ENCODE data around the gene COL5A3. TPM values are rescaled to one million over a fixed set of nuclear protein-coding genes. Genes with fewer than 3 reads are reported as not detected.

COL5A3 gene
- total RNA-seq, 2 experiments from 2014 or later: 4.4 to 5.2 TPM

GRCh38 chr19:9934132-9934950 lies 76.0 kb downstream of the COL5A3 start:
- Histone ChIP-seq H3K4me3 (ENCODE audit: low read length) (no peak overlapping the region), H3K36me3 (ENCODE audit: insufficient read depth, low read length) (no peaks in the 10 kb centered on the region), H3K4me1 (ENCODE audit: insufficient read depth, low read length) (peaks cover 32% of the 10 kb centered on the region), H3K27ac (ENCODE audit: low read depth in 1 of 2, low read length in 2 of 2) (no peak overlapping the region), H3K27me3 (ENCODE audit: control insufficient read depth in 1 of 2, insufficient read depth in 2 of 2, low read length in 2 of 2) (peaks cover 39 to 52% of the 10 kb centered on the region in 2 experiments), H3K9me3 (ENCODE audit: control insufficient read depth in 1 of 2, insufficient read depth in 1 of 2, low read length in 2 of 2) (peaks cover 0 to 8% of the 10 kb centered on the region in 2 experiments)
- Mint-ChIP-seq H3K9me3 (no peaks in the 10 kb centered on the region), H3K27ac (no peak overlapping the region), H3K27me3 (peaks cover 69% of the 10 kb centered on the region), H3K4me3 (no peak overlapping the region), H3K4me1 (ENCODE audit: low read depth) (peaks cover 33% of the 10 kb centered on the region), H3K36me3 (ENCODE audit: low read depth) (no peaks in the 10 kb centered on the region)
- CTCF ChIA-PET: interaction anchor here (0.7 kb wide), 1 partner anchor 460 kb away, joined by 4 read pairs; no protein-coding TSS in a partner anchor
- DNase-seq (peak; percentile 63 to 90 (median 76)), ATAC-seq (ENCODE audit: poor library complexity) (peak; percentile 77)
- peak; percentile 80 for TF ChIP-seq CTCF (IDR thresholded peaks at IDR 0.05)
- intact Hi-C loops (cut with DNase I, micrococcal nuclease): loop anchor here (1.0 to 5.0 kb wide), 7 partner anchors 93 to 503 kb away; partner anchors contain the start of gene P2RY11 (in 1 of the 2)
- POLR2A ChIA-PET: interaction anchor here (0.6 kb wide), 1 partner anchor 301 kb away, joined by 5 read pairs; no protein-coding TSS in a partner anchor

- H3K4me3 Mint-ChIP-seq: no peak overlapping the region
- intact Hi-C loops (cut with DNase I, micrococcal nuclease): loop anchor here in 1 of 2 experiments (5.0 kb wide), 3 partner anchors 179 to 504 kb away; partner anchors contain the start of gene P2RY11
- no peak overlapping the region for H3K27ac Mint-ChIP-seq
These were observed 77.5 kb downstream of the COL5A3 start for GRCh38 chr19:9932835-9933234.

More at GRCh38 chr19:9932835-9933234, 77.5 kb downstream of the COL5A3 start:
- peaks cover 64% of the 10 kb centered on the region for H3K27me3 Mint-ChIP-seq
- no peaks in the 10 kb centered on the region for H3K36me3 ChIP-seq (ENCODE audit: insufficient read depth, low read length)
- ATAC-seq (ENCODE audit: poor library complexity): no peak
- no peak for TF ChIP-seq CTCF (IDR thresholded peaks at IDR 0.05)
- no peaks in the 10 kb centered on the region for H3K9me3 Mint-ChIP-seq
- peaks cover 33% of the 10 kb centered on the region for H3K4me1 Mint-ChIP-seq (ENCODE audit: low read depth)
- H3K4me1 ChIP-seq (ENCODE audit: insufficient read depth, low read length): peaks cover 32% of the 10 kb centered on the region
- ChIA-PET CTCF (interaction anchor here (0.7 to 3.6 kb wide), 4 partner anchors 46 to 728 kb away, joined by 3 to 25 read pairs (median 3); no protein-coding TSS in a partner anchor), POLR2A (interaction anchor here (0.9 kb wide), 1 partner anchor 94 kb away, joined by 5 read pairs; no protein-coding TSS in a partner anchor)
- peaks cover 39 to 44% of the 10 kb centered on the region in 2 experiments for H3K27me3 ChIP-seq (ENCODE audit: control insufficient read depth in 1 of 2, insufficient read depth in 2 of 2, low read length in 2 of 2)
- H3K9me3 ChIP-seq (ENCODE audit: control insufficient read depth in 1 of 2, insufficient read depth in 1 of 2, low read length in 2 of 2): peaks cover 0 to 8% of the 10 kb centered on the region in 2 experiments
- no peak for DNase-seq
- no peak overlapping the region for H3K4me3 ChIP-seq (ENCODE audit: low read length)
- H3K27ac ChIP-seq (ENCODE audit: low read depth in 1 of 2, low read length in 2 of 2): no peak overlapping the region
- H3K36me3 Mint-ChIP-seq (ENCODE audit: low read depth): no peaks in the 10 kb centered on the region

Data from CD4-positive, alpha-beta T cell (primary cell).